Gastroesophageal sphincter (tissue), 3 donors: Measurements from ENCODE around the gene ALOXE3.

Experiments used
- POLR2A ChIP-seq, 2 donors: fragments of 450-650 bp; IDR thresholded peaks; one replicate each; pipeline ENCODE4 v1.6.1; 2017; ENCODE audit warnings: antibody characterized with exemption in 2 of 2, mild to moderate bottlenecking in 2 of 2, moderate library complexity in 1 of 2
- POLR2AphosphoS5 ChIP-seq: sonication (generic); formaldehyde crosslinking; IDR thresholded peaks from one replicate; pipeline ENCODE4 v1.6.1; 2017; ENCODE audit warnings: antibody characterized with exemption
- TF ChIP-seq, protein P1 (sequence below), 4 experiments: fragments of 200-600 bp in 2 of 4; fragments of 450-650 bp in 2 of 4; sonication (generic) in 1 of 4; IDR thresholded peaks; one replicate each; pipeline ENCODE4 v1.5.1; 2017 to 2019; ENCODE audit warnings: antibody characterized with exemption in 4 of 4, mild to moderate bottlenecking in 2 of 4, moderate library complexity in 2 of 4

DNA sequence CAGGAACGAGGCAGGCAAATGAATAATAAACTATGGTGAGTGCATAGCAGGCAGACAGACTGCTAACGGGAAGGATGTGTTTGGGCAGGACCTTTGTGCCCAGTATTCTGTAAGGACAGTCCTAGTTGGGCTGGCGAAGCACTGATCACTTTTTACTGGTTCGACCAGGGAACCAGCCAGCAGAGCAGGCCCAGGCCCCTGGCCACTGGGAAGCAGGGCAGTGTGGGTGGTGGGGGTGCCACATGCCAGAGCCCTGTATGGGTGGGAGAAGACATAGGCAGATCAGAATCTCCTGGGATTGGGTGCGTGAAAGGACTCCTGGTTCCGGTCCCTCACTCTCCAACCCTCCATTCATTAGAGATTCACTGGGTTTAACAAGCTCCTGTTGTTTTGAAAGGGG, 48.4 kb upstream of the ALOXE3 start:
- TF ChIP-seq, protein P1, sequence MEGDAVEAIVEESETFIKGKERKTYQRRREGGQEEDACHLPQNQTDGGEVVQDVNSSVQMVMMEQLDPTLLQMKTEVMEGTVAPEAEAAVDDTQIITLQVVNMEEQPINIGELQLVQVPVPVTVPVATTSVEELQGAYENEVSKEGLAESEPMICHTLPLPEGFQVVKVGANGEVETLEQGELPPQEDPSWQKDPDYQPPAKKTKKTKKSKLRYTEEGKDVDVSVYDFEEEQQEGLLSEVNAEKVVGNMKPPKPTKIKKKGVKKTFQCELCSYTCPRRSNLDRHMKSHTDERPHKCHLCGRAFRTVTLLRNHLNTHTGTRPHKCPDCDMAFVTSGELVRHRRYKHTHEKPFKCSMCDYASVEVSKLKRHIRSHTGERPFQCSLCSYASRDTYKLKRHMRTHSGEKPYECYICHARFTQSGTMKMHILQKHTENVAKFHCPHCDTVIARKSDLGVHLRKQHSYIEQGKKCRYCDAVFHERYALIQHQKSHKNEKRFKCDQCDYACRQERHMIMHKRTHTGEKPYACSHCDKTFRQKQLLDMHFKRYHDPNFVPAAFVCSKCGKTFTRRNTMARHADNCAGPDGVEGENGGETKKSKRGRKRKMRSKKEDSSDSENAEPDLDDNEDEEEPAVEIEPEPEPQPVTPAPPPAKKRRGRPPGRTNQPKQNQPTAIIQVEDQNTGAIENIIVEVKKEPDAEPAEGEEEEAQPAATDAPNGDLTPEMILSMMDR (IDR thresholded peaks at IDR 0.05), result no peak
- TF ChIP-seq POLR2AphosphoS5, result no peak
- TF ChIP-seq POLR2A (IDR thresholded peaks at IDR 0.05), result no peak
